Retina (tissue), 1 donor: ENCODE data around the gene RCOR1.

Experiments used
- DNase-seq: peaks from one replicate; pipeline ENCODE4 v3.0.0-alpha.2; 2016

Gene RCOR1

GRCh38 chr14:102686196-102686801 is 93.8 kb downstream of the RCOR1 start:
- no peak for DNase-seq

GRCh38 chr14:102688290-102688689 is 95.8 kb downstream of the RCOR1 start:
- DNase-seq: no peak

- no peak for DNase-seq
These were observed 98.2 kb downstream of the RCOR1 start for GRCh38 chr14:102690509-102691286.

GRCh38 chr14:102691763-102692162 is 99.3 kb downstream of the RCOR1 start:
- no peak for DNase-seq

GRCh38 chr14:102692334-102692733 is 99.9 kb downstream of the RCOR1 start:
- no peak for DNase-seq

GRCh38 chr14:102693006-102693755 is 100.7 kb downstream of the RCOR1 start:
- DNase-seq: no peak

GRCh38 chr14:102694530-102695166 is 102.2 kb downstream of the RCOR1 start:
- peak; percentile 67 for DNase-seq

- no peak for DNase-seq
These were observed 102.7 kb downstream of the RCOR1 start for GRCh38 chr14:102695167-102695555.

GRCh38 chr14:102696332-102696731 is 103.9 kb downstream of the RCOR1 start:
- DNase-seq: no peak

- no peak for DNase-seq
These were observed 104.5 kb downstream of the RCOR1 start for GRCh38 chr14:102696856-102697495.

- DNase-seq: no peak
These were observed 105.1 kb downstream of the RCOR1 start for GRCh38 chr14:102697501-102697900.

GRCh38 chr14:102699416-102700110 is 107.1 kb downstream of the RCOR1 start:
- DNase-seq: no peak

GRCh38 chr14:102708494-102708893 is 116.0 kb downstream of the RCOR1 start:
- DNase-seq: no peak

GRCh38 chr14:102711207-102711606 is 118.8 kb downstream of the RCOR1 start:
- no peak for DNase-seq

GRCh38 chr14:102711946-102712345 is 119.5 kb downstream of the RCOR1 start:
- DNase-seq: no peak

- no peak for DNase-seq
These were observed 124.8 kb downstream of the RCOR1 start for GRCh38 chr14:102717276-102717675.

- DNase-seq: no peak
These were observed 130.2 kb downstream of the RCOR1 start for GRCh38 chr14:102722646-102723045.

- DNase-seq: no peak
These were observed 131.2 kb downstream of the RCOR1 start for GRCh38 chr14:102723650-102724049.

GRCh38 chr14:102726191-102726949 is 133.9 kb downstream of the RCOR1 start:
- no peak for DNase-seq

- DNase-seq: no peak
These were observed 135.1 kb downstream of the RCOR1 start for GRCh38 chr14:102727336-102728095.

GRCh38 chr14:102728501-102728900 is 136.1 kb downstream of the RCOR1 start:
- no peak for DNase-seq
